ENCODE data around the gene CLMN. TPM values are rescaled to one million over a fixed set of nuclear protein-coding genes. Genes with fewer than 3 reads are reported as not detected.
A peak's percentile ranks its signal among the peaks of the same experiment; 100 is the strongest.

CLMN gene
- total and polyA plus RNA-seq, 2 donors (not counting 3 experiments of a cell fraction or from before 2014, with no cell fraction given) = 0.72 to 9.6 TPM

GRCh38 chr14:95183082-95183481 is 136.6 kb downstream of the CLMN start:
- FAIRE-seq (no peak), DNase-seq (ENCODE audit: low read depth, low spot score) (no peak)
- POLR2A ChIA-PET = interaction anchor here (0.7 kb wide), 1 partner anchor 67 kb away, joined by 3 read pairs; no protein-coding TSS in a partner anchor
- H3K36me3 ChIP-seq (ENCODE audit: control insufficient read depth in 2 of 2, extremely low read depth in 1 of 2, insufficient read depth in 2 of 2, low read length in 2 of 2) = no peaks in the 10 kb centered on the region
- H3K27me3 ChIP-seq (ENCODE audit: control insufficient read depth in 2 of 2, insufficient read depth in 2 of 2, low read length in 2 of 2) = no peaks in the 10 kb centered on the region
- no peaks in the 10 kb centered on the region for H3K9me1 ChIP-seq (replicated peaks; ENCODE audit: control insufficient read depth, extremely low read depth, insufficient read depth, low read length)
- no peaks in the 10 kb centered on the region for H3K79me2 ChIP-seq (ENCODE audit: control insufficient read depth, insufficient read depth, low read length)
- no peaks in the 10 kb centered on the region for H3K9me3 ChIP-seq (replicated peaks; ENCODE audit: control insufficient read depth, insufficient read depth, low read length)
- H3K27ac ChIP-seq (ENCODE audit: insufficient read depth, low read depth, low read length) = peak overlapping the region; percentile 76
- H4K20me1 ChIP-seq (replicated peaks; ENCODE audit: control insufficient read depth, extremely low read depth, insufficient read depth, low read length) = no peaks in the 10 kb centered on the region
- no peak overlapping the region for H3K9ac ChIP-seq (replicated peaks; ENCODE audit: extremely low read depth, insufficient read depth, low read length)
- dilution Hi-C loops (cut with MboI; ENCODE audit: extremely low pct_ligation_motif_present, low sequenced_read_pairs) (no loop called here), intact Hi-C loops (cut with micrococcal nuclease) (loop anchor here (1.0 to 5.0 kb wide), 2 partner anchors 26 to 134 kb away; partner anchors contain the start of genes CLMN and DICER1)
- BruUV-seq (replicated peaks) = no TSS peak
- peak overlapping the region; percentile 80 for H2AFZ ChIP-seq (ENCODE audit: low read depth, low read length)
- TF ChIP-seq JUN (IDR thresholded peaks at IDR 0.05; ENCODE audit: borderline replicate concordance, insufficient read depth, insufficient read length, low read depth) (no peak), FOS (IDR thresholded peaks at IDR 0.05; ENCODE audit: borderline replicate concordance, insufficient read depth, low read length) (no peak), EZH2 (IDR thresholded peaks at IDR 0.05; ENCODE audit: borderline replicate concordance, low read depth, low read length, severe bottlenecking) (no peak), POLR2A (IDR thresholded peaks at IDR 0.05; ENCODE audit: low read depth, low read length) (no peak), CTCF (IDR thresholded peaks at IDR 0.05; ENCODE audit: extremely low read depth in 1 of 2, insufficient read depth in 1 of 2, low read depth in 1 of 2, low read length in 2 of 2) (no peak), MAX (IDR thresholded peaks at IDR 0.05; ENCODE audit: insufficient read depth, insufficient read length) (no peak)
- H3K4me1 ChIP-seq (ENCODE audit: control insufficient read depth, extremely low read depth, insufficient read depth, low read length) = peaks cover 38% of the 10 kb centered on the region
- H3K4me3 ChIP-seq (replicated peaks in 1 of 3; ENCODE audit: insufficient read depth in 1 of 3, low read depth in 1 of 3, low read length in 3 of 3) = no peak overlapping the region
- peak overlapping the region; percentile 69 for H3K4me2 ChIP-seq (ENCODE audit: insufficient read depth, low read length)
- CTCF ChIA-PET = interaction anchor here (1.0 to 3.1 kb wide), 9 partner anchors 9 to 179 kb away, joined by 3 to 19 read pairs (median 5); partner anchors contain the start of gene DICER1
